Measurements from ENCODE around the gene CTBP2.

Gene CTBP2

DNA sequence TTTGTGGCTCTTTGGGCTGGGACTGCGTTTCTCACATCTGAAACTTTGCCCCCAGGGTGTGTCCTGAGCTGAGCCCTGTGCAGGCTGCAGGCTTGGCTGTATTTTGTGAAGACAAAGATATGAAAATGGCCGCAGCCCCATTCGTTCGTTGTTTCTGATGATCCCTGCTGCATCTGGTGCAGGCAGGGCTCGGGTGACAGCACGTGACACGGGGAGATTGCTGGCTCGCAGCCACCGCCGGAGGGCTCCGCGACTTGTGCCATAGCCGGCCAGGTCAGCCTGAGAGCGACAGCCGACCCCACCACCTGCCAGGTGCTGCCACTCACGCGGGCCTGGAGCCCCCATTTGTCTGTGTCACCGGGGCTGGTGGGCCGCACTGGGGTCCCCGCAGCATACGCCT is 137.1 kb downstream of the CTBP2 start:
- TF ChIP-seq, protein P1, sequence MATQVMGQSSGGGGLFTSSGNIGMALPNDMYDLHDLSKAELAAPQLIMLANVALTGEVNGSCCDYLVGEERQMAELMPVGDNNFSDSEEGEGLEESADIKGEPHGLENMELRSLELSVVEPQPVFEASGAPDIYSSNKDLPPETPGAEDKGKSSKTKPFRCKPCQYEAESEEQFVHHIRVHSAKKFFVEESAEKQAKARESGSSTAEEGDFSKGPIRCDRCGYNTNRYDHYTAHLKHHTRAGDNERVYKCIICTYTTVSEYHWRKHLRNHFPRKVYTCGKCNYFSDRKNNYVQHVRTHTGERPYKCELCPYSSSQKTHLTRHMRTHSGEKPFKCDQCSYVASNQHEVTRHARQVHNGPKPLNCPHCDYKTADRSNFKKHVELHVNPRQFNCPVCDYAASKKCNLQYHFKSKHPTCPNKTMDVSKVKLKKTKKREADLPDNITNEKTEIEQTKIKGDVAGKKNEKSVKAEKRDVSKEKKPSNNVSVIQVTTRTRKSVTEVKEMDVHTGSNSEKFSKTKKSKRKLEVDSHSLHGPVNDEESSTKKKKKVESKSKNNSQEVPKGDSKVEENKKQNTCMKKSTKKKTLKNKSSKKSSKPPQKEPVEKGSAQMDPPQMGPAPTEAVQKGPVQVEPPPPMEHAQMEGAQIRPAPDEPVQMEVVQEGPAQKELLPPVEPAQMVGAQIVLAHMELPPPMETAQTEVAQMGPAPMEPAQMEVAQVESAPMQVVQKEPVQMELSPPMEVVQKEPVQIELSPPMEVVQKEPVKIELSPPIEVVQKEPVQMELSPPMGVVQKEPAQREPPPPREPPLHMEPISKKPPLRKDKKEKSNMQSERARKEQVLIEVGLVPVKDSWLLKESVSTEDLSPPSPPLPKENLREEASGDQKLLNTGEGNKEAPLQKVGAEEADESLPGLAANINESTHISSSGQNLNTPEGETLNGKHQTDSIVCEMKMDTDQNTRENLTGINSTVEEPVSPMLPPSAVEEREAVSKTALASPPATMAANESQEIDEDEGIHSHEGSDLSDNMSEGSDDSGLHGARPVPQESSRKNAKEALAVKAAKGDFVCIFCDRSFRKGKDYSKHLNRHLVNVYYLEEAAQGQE (IDR thresholded peaks at IDR 0.05; ENCODE audit: low read depth): no peak
- TF ChIP-seq CREB1 (IDR thresholded peaks at IDR 0.05; ENCODE audit: low read depth) (no peak), TCF12 (IDR thresholded peaks at IDR 0.05; ENCODE audit: low read depth) (no peak), TEAD4 (IDR thresholded peaks at IDR 0.05) (no peak), NFIC (IDR thresholded peaks at IDR 0.05) (no peak), FOXM1 (IDR thresholded peaks at IDR 0.05; ENCODE audit: borderline replicate concordance, low read depth) (no peak), RAD21 (IDR thresholded peaks at IDR 0.05; ENCODE audit: low read depth) (no peak), TAF1 (IDR thresholded peaks at IDR 0.05; ENCODE audit: low read depth) (no peak)
- TF ChIP-seq, protein P2, sequence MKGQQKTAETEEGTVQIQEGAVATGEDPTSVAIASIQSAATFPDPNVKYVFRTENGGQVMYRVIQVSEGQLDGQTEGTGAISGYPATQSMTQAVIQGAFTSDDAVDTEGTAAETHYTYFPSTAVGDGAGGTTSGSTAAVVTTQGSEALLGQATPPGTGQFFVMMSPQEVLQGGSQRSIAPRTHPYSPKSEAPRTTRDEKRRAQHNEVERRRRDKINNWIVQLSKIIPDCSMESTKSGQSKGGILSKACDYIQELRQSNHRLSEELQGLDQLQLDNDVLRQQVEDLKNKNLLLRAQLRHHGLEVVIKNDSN (IDR thresholded peaks at IDR 0.05): no peak
- TF ChIP-seq, protein P3, sequence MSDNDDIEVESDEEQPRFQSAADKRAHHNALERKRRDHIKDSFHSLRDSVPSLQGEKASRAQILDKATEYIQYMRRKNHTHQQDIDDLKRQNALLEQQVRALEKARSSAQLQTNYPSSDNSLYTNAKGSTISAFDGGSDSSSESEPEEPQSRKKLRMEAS (IDR thresholded peaks at IDR 0.05): no peak

DNA sequence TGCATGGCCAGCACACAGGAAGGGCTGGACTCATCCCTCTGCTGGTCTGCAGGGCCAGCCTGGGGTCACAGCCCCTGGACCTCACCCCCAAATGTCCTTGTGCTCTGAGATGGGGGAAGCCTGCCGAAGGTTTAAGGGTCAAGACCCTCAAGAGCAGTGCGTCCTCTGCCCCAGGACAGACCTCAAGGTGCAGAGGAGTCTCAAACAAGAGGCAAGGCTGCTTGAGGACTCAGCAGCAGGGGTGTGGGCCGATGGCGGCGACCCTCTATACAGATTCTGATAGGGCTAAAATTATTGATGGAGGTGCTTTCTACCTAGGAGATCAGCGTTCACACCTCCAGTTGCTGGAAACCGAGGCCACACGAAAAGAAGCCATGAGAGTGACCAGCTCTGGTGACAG is 137.7 kb downstream of the CTBP2 start:
- TF ChIP-seq, protein P2 (IDR thresholded peaks at IDR 0.05): no peak
- TF ChIP-seq TAF1 (IDR thresholded peaks at IDR 0.05; ENCODE audit: low read depth) (no peak), YY1 (IDR thresholded peaks at IDR 0.05; ENCODE audit: low read depth) (no peak), TEAD4 (IDR thresholded peaks at IDR 0.05) (no peak), TCF12 (IDR thresholded peaks at IDR 0.05; ENCODE audit: low read depth) (no peak), FOXM1 (IDR thresholded peaks at IDR 0.05; ENCODE audit: borderline replicate concordance, low read depth) (no peak), ZBTB7A (IDR thresholded peaks at IDR 0.05; ENCODE audit: low read depth) (no peak)
- TF ChIP-seq, protein P3 (IDR thresholded peaks at IDR 0.05): no peak

DNA sequence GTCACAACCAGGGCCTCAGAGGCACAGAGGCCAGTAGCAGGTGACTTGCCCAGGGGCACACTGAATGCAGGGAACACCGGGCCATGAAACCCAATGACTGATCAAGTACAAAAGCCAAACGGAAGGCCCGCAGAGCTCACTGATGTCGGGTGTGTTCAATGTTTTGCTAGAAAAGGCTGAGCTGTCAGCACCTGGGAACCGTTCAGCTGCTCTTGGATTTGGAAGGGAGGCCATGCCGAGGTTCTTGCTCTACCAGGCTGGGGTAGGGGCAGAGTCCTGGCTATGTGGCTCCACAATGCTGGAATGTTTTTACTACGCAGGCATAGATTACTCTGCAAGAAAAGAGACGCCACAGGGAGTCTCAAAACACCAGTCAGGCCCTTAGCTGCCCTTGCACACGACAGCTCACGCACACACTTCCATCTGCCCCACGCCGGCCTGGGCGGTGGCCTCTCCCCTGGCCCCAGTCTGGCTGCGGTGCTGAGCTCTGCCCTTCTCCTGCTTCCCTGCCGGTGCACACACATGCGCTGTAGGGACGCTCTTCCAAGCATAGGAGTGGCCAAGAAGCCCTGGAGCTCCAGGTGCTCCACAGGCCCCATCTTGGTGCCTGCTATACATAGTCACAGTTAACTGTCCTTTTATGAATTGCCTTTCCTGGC is 138.5 kb downstream of the CTBP2 start:
- TF ChIP-seq CEBPB (IDR thresholded peaks at IDR 0.05) (no peak), ZBTB7A (IDR thresholded peaks at IDR 0.05; ENCODE audit: low read depth) (no peak), NFIC (IDR thresholded peaks at IDR 0.05) (no peak), FOXM1 (IDR thresholded peaks at IDR 0.05; ENCODE audit: borderline replicate concordance, low read depth) (no peak), CREB1 (IDR thresholded peaks at IDR 0.05; ENCODE audit: low read depth) (no peak), EP300 (IDR thresholded peaks at IDR 0.05; ENCODE audit: borderline replicate concordance) (no peak), TEAD4 (IDR thresholded peaks at IDR 0.05) (no peak), EGR1 (IDR thresholded peaks at IDR 0.05) (no peak)
- TF ChIP-seq, protein P1 (IDR thresholded peaks at IDR 0.05; ENCODE audit: low read depth): no peak
- TF ChIP-seq, protein P2 (IDR thresholded peaks at IDR 0.05): no peak
- TF ChIP-seq, protein P3 (IDR thresholded peaks at IDR 0.05): no peak

DNA sequence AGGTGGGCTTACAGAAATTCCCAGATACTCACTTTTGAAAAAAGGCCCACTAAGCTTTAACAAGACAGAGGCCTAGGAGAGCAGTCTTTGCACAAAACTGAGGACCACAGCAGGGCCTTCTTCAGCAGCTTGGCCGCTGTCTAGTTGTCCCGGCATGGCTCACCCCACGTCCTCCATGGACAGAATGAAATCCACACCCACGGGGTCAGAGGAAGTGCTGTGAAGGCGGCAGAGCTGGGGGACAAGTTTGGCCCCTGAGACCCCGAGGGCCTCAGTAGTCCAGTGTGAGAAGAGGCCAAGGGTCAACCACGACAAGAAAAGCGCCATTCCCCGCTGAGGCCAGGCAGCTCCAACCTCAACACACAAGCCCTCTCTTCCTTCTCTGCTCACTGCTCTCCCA is 139.5 kb downstream of the CTBP2 start:
- no peak for TF ChIP-seq CREB1 (IDR thresholded peaks at IDR 0.05; ENCODE audit: low read depth)
- TF ChIP-seq CEBPB (IDR thresholded peaks at IDR 0.05): no peak
- TF ChIP-seq EP300 (IDR thresholded peaks at IDR 0.05; ENCODE audit: borderline replicate concordance): no peak
- TF ChIP-seq TCF12 (IDR thresholded peaks at IDR 0.05; ENCODE audit: low read depth): no peak
- no peak for TF ChIP-seq YY1 (IDR thresholded peaks at IDR 0.05; ENCODE audit: low read depth)
- no peak for TF ChIP-seq TEAD4 (IDR thresholded peaks at IDR 0.05)
- no peak for TF ChIP-seq NFIC (IDR thresholded peaks at IDR 0.05)
- no peak for TF ChIP-seq FOXM1 (IDR thresholded peaks at IDR 0.05; ENCODE audit: borderline replicate concordance, low read depth)
- TF ChIP-seq EGR1 (IDR thresholded peaks at IDR 0.05): no peak
- TF ChIP-seq, protein P1 (IDR thresholded peaks at IDR 0.05; ENCODE audit: low read depth): no peak
- no peak for TF ChIP-seq ZBTB7A (IDR thresholded peaks at IDR 0.05; ENCODE audit: low read depth)

Measured in Ishikawa (cell line).